ENCODE results near the gene KCNH8. TPM values are rescaled to one million over a fixed set of nuclear protein-coding genes. Genes with fewer than 3 reads are reported as not detected.
"Not testable (repeated sequence)": the region's sequence is repeated elsewhere in the genome, so short reads cannot be mapped to it uniquely, and the experiment has no call there.

KCNH8 gene
- 1.5 TPM for total RNA-seq
- 0.10 TPM for polyA plus RNA-seq

GRCh38 chr3:19147905-19148767 lies at the start of gene KCNH8:
TSS of gene KCNH8 (plus strand) at chr3:19148510. CDS start at chr3:19148720, 210 bp downstream.
- H3K4me1 ChIP-seq (ENCODE audit: insufficient read depth): no peaks in the 10 kb centered on the region
- WGBS: under 1% methylated on average over 63 of the region's 64 CpGs
- H3K27ac ChIP-seq (ENCODE audit: low read depth): no peak within 1 kb of the TSS
- H3K36me3 ChIP-seq (ENCODE audit: insufficient read depth): no peaks in the 10 kb centered on the region
- H3K4me3 ChIP-seq (ENCODE audit: low read depth, low read length): peak within 1 kb of the TSS; percentile 69
- DNase-seq (ENCODE audit: extremely low spot score): no peak

GRCh38 chr3:19102654-19103290 lies 45.5 kb upstream of the KCNH8 start:
- H3K4me3 ChIP-seq (ENCODE audit: low read depth, low read length): not testable (repeated sequence)

DNA sequence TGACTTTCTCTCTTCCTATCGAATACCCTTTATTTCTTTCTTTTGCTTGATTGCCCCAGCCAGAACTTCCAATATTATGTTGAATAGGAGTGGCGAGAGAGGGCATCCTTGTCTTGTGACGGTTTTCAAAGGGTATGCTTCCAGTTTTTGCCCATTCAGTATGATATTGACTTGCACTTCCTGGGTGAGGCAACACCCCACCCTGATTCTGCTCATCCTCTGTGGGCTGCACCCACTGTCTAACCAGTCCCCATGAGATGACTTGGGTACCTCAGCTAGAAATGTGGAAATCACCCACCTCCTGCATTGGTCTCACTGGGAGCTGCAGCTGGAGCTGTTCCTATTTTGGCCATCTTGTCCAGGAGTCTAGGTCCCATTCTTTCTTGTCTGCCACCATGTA lies 44.8 kb upstream of the KCNH8 start:
- Histone ChIP-seq H3K27ac (ENCODE audit: low read depth) (no peak overlapping the region), H3K4me3 (ENCODE audit: low read depth, low read length) (no peak overlapping the region), H3K36me3 (ENCODE audit: insufficient read depth) (no peaks in the 10 kb centered on the region), H3K4me1 (ENCODE audit: insufficient read depth) (no peaks in the 10 kb centered on the region)
- DNase-seq (ENCODE audit: extremely low spot score): no peak
- 83% methylated on average over 3 of the region's 3 CpGs for WGBS

More at GRCh38 chr3:19102654-19103290, 45.5 kb upstream of the KCNH8 start:
- H3K27ac ChIP-seq (ENCODE audit: low read depth); H3K36me3 ChIP-seq (ENCODE audit: insufficient read depth); H3K4me1 ChIP-seq (ENCODE audit: insufficient read depth); DNase-seq (ENCODE audit: extremely low spot score): not testable (repeated sequence)
- 28% methylated on average over 24 of the region's 29 CpGs for WGBS

DNA sequence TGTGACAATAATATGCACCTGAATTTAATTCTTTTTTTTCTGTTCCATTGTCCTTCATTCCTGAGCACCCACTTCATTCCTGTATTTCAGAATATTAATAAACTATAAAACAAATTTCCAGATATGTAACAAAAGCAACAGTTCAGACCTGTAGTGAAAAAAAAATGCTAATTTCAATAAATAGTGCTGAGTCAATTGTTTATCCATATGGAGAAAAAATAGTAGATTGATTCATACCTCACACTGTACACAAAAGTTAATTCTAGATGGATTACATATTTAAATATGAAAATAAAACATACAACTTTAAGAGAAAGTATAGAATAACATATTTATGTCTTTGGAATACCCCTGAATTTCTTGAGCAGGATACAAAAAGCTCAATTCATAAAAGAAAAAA lies 43.9 kb upstream of the KCNH8 start:
- no peaks in the 10 kb centered on the region for H3K4me1 ChIP-seq (ENCODE audit: insufficient read depth)
- H3K4me3 ChIP-seq (ENCODE audit: low read depth, low read length): no peak overlapping the region
- DNase-seq (ENCODE audit: extremely low spot score): no peak
- no peak overlapping the region for H3K27ac ChIP-seq (ENCODE audit: low read depth)
- H3K36me3 ChIP-seq (ENCODE audit: insufficient read depth): no peaks in the 10 kb centered on the region

GRCh38 chr3:19105826-19106225 lies 42.5 kb upstream of the KCNH8 start:
- Histone ChIP-seq H3K27ac (ENCODE audit: low read depth) (no peak overlapping the region), H3K36me3 (ENCODE audit: insufficient read depth) (no peaks in the 10 kb centered on the region), H3K4me3 (ENCODE audit: low read depth, low read length) (no peak overlapping the region), H3K4me1 (ENCODE audit: insufficient read depth) (no peaks in the 10 kb centered on the region)
- no peak for DNase-seq (ENCODE audit: extremely low spot score)
- WGBS: 70% methylated on average over 4 of the region's 4 CpGs

DNA sequence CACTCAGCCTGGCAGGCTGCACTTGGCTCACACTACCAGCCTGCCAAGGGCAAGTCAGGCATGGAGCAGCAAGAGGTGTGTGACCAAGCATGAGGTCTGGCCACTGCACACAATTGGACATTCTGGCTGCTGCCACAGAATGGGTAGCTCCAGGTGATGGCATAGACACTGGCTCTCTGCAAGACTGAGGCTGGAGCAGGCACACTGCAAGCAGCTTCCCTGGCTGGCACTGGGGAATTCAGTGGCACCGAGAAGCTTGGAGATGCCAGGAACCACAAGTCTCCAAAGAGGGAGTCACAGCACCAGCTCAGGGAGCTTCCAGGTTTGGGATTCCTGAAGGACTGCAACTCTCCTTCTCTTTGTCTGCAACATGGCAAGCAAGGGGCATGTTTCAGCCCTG lies 42.0 kb upstream of the KCNH8 start:
- Histone ChIP-seq H3K27ac (ENCODE audit: low read depth) (no peak overlapping the region), H3K36me3 (ENCODE audit: insufficient read depth) (no peaks in the 10 kb centered on the region), H3K4me3 (ENCODE audit: low read depth, low read length) (no peak overlapping the region), H3K4me1 (ENCODE audit: insufficient read depth) (no peaks in the 10 kb centered on the region)
- WGBS: 95% methylated on average over 1 of the region's 1 CpG
- no peak for DNase-seq (ENCODE audit: extremely low spot score)

DNA sequence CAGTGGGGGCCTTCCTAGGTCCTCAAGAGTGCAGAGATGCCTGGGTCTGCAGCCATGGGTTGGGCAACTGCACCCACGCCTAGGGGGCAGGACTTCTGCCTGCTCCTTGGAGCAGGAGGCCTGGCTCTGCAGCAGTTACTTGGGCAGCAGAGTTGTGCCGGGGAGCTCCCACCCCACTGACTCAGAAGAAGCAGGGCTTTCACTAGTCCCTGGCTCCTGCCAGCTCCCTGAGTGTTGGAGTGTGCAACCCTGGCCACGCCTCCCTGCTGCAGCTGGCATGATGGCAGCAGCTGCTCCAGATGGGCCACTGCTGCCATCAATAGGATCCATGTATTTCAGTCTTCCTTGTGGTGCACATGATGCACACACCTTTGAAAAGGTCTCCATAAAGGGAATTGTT lies 40.6 kb upstream of the KCNH8 start:
- Histone ChIP-seq H3K4me1 (ENCODE audit: insufficient read depth) (no peaks in the 10 kb centered on the region), H3K27ac (ENCODE audit: low read depth) (no peak overlapping the region), H3K36me3 (ENCODE audit: insufficient read depth) (no peaks in the 10 kb centered on the region), H3K4me3 (ENCODE audit: low read depth, low read length) (no peak overlapping the region)
- WGBS: 87% methylated on average over 3 of the region's 3 CpGs
- DNase-seq (ENCODE audit: extremely low spot score): no peak

DNA sequence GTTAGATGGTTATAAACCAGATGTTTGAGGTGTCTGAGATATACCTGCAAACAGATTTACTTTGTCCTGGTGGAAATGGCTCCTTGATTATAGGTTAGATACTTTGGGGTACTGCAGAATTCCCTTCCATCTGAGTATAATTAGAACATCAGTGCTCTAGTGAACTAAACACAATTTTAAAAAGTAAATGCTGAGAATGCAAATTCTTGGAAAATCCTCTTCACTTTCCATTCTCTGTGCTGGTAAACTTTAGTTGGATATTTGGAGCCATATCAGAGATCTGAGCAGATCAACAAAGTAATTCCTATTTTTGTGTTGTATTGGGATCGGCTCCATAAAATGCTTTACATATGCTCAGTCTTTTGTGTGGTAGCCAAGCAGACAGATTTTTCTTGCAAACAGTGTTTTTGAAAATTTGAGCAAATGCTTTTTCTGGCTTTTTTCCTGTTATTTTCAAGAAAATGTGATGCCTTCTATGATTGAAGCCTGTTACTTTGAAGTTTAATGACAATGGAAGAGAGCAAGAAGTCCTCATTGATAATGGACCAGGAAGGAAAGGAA lies 37.9 kb upstream of the KCNH8 start:
- Histone ChIP-seq H3K4me1 (ENCODE audit: insufficient read depth) (no peaks in the 10 kb centered on the region), H3K36me3 (ENCODE audit: insufficient read depth) (no peaks in the 10 kb centered on the region), H3K4me3 (ENCODE audit: low read depth, low read length) (no peak overlapping the region), H3K27ac (ENCODE audit: low read depth) (no peak overlapping the region)
- 57% methylated on average over 1 of the region's 1 CpG for WGBS
- no peak for DNase-seq (ENCODE audit: extremely low spot score)

- DNase-seq (ENCODE audit: extremely low spot score): no peak
- H3K4me3 ChIP-seq (ENCODE audit: low read depth, low read length): no peak overlapping the region
- H3K4me1 ChIP-seq (ENCODE audit: insufficient read depth): no peaks in the 10 kb centered on the region
- no peaks in the 10 kb centered on the region for H3K36me3 ChIP-seq (ENCODE audit: insufficient read depth)
- H3K27ac ChIP-seq (ENCODE audit: low read depth): no peak overlapping the region
- WGBS: 33% methylated on average over 1 of the region's 1 CpG
Observed at GRCh38 chr3:19114461-19114860, 33.8 kb upstream of the KCNH8 start.

GRCh38 chr3:19116239-19116638 lies 32.1 kb upstream of the KCNH8 start:
- 67% methylated on average over 2 of the region's 2 CpGs for WGBS
- H3K4me3 ChIP-seq (ENCODE audit: low read depth, low read length): no peak overlapping the region
- DNase-seq (ENCODE audit: extremely low spot score): no peak
- no peaks in the 10 kb centered on the region for H3K36me3 ChIP-seq (ENCODE audit: insufficient read depth)
- no peaks in the 10 kb centered on the region for H3K4me1 ChIP-seq (ENCODE audit: insufficient read depth)
- H3K27ac ChIP-seq (ENCODE audit: low read depth): no peak overlapping the region

DNA sequence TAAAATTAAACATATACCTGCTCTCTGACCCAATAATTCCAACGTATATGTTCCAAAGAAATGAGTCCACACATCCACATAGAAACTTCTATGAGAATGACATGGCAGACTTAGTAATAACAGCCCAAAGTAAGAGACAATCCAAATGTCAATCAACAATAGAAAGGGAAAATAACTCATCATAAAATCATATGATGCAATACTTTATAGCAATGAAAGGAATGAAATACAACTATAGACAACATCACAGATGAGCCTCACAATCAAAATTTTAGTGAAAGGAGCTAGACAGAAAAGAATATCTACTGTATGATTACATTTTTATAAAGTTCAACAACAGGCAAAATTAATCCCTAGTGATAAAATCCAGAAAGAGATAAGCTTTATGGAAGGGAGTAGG lies 23.6 kb upstream of the KCNH8 start:
- Histone ChIP-seq H3K27ac (ENCODE audit: low read depth) (no peak overlapping the region), H3K36me3 (ENCODE audit: insufficient read depth) (no peaks in the 10 kb centered on the region), H3K4me1 (ENCODE audit: insufficient read depth) (no peaks in the 10 kb centered on the region), H3K4me3 (ENCODE audit: low read depth, low read length) (no peak overlapping the region)
- no peak for DNase-seq (ENCODE audit: extremely low spot score)
- 53% methylated on average over 1 of the region's 1 CpG for WGBS

- H3K36me3 ChIP-seq (ENCODE audit: insufficient read depth): no peaks in the 10 kb centered on the region
- H3K27ac ChIP-seq (ENCODE audit: low read depth): no peak overlapping the region
- H3K4me1 ChIP-seq (ENCODE audit: insufficient read depth): no peaks in the 10 kb centered on the region
- no peak for DNase-seq (ENCODE audit: extremely low spot score)
- H3K4me3 ChIP-seq (ENCODE audit: low read depth, low read length): no peak overlapping the region
- 75% methylated on average over 1 of the region's 1 CpG for WGBS
Observed at GRCh38 chr3:19139863-19140262, 8.4 kb upstream of the KCNH8 start.

GRCh38 chr3:19146685-19147650 lies 1.3 kb upstream of the KCNH8 start:
- H3K4me1 ChIP-seq (ENCODE audit: insufficient read depth): no peaks in the 10 kb centered on the region
- H3K27ac ChIP-seq (ENCODE audit: low read depth): no peak overlapping the region
- peak; percentile 86 for DNase-seq (ENCODE audit: extremely low spot score)
- H3K36me3 ChIP-seq (ENCODE audit: insufficient read depth): no peaks in the 10 kb centered on the region
- WGBS: under 1% methylated on average over 60 of the region's 60 CpGs
- H3K4me3 ChIP-seq (ENCODE audit: low read depth, low read length): peak overlapping the region; percentile 69
